Renal cortex interstitium (tissue), 11 donors: Measurements from ENCODE around the gene POFUT2. TPM values are rescaled to one million over a fixed set of nuclear protein-coding genes. Genes with fewer than 3 reads are reported as not detected.

Experiments used
- DNase-seq, 11 donors: peaks; one replicate each; pipeline ENCODE4 v3.0.0-alpha.2; 2013; ENCODE audit warnings: low read depth in 9 of 11, low spot score in 4 of 11; ENCODE audit errors: extremely low read depth in 1 of 11
- polyA plus RNA-seq, 3 donors: library from polyadenylated mRNA; unstranded; fragments of 120-200 nt; gene quantifications; one replicate each; pipeline ENCODE4 v1.2.1, GENCODE V29; 2013; ENCODE audit not compliant: insufficient read length in 3 of 3

Gene POFUT2
- polyA plus RNA-seq, 3 donors, result 31.0 to 45.0 (median 37.1) TPM

DNA sequence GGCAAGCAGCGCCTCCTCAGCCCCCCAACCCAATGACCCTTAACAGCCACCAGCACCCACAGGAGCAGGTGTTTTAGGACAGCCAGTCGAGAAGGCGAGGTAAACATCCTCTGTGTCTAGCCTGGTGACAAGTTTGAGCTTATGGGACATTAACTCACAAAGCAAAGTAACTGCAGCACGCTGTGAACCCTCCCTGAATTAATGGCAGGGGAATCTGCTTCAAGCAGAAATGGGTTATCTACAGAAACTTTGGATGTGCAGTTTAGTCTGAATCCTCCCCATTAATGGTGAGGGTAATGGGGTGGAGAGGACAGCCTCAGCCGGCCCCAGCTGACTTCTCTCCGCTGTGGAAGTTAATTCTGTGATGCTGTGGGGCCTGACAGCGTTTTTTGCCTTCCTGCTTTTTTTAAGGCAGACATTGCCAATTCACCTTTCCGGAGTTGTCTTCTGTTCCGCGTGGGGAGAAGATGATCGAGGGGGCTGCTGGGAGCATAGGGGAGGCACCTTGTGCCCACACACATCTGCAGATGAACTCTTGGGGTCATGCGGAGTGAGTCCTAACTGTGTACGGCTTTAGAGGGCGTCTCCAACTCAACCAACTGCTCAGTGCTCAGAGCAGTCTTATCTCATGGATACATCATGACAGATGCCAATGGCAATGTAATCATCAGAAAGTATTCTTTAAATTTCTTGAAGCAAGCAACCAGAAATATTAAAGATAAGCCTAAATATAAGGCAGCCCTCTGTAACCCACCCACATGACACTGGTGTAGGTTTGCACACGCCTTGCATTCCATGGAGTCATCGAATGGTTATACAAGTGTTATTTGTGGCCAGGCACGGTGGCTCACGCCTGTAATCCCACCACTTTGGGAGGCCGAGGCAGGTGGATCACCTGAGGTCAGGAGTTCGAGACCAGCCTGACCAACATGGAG is 41.0 kb downstream of the POFUT2 start:
- no peak for DNase-seq

DNA sequence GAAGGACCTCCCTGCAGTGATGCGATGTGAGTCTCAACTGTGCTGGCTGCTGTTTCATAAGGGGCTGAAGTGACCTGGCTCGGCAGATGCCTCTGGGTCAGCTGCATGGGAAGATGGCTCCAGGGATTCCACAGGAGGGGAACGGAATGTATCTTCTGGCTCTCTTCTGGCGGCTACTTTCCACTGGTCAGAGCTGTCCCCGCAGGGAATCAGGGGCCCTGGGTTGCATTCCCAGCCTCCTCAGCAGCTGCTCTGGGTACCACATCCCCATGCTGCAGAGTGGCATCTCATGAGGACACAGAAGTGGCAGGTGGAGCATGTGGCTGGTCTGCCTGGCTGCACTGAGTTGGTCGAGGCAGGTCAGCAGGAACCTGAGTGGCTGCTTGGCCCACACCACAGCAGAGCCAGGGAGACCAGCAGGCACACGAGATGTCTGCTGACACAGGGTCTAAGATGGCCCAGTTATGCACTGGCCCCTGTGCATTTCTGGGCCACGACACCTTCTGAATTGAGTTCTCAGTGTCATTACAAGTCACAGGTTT is 42.8 kb downstream of the POFUT2 start:
- DNase-seq, result no peak

DNA sequence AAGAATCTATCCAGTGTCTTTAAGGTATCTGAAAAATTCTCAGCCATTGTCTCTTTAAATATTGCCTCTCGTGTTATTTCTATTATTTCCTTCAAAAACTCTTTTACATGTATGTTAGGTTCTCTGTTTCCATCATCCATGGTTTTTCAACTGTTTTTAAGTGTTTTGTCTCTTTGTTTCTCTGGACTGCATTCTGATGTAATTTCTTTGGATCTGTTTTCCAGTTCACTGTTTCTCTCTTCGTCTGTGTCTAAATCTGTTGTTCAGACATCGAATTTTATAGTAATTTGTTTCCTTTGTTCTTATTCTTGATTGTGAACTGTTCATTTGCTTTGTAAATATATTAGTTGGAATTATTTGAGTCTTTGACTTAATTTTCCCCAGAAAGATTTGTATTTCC is 44.1 kb downstream of the POFUT2 start:
- no peak for DNase-seq

DNA sequence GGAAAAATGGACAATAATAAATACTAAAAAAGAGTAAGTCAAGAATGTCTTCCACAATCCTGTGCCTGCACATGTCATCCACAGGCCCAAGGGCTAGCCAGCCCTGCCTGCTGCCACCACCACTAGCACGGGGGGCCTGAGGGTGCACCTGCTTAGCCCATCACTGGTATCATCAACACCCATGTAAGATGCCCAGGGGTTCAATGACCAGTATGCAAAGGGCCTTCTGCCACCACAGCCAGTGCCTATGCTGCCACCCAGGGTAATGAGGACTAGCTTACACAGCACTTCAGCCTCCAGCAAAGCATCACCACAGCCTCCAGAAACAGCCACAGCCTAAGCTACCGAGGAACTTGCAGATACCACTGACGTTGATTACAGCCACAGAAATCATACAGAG is 46.3 kb downstream of the POFUT2 start:
- no peak for DNase-seq

DNA sequence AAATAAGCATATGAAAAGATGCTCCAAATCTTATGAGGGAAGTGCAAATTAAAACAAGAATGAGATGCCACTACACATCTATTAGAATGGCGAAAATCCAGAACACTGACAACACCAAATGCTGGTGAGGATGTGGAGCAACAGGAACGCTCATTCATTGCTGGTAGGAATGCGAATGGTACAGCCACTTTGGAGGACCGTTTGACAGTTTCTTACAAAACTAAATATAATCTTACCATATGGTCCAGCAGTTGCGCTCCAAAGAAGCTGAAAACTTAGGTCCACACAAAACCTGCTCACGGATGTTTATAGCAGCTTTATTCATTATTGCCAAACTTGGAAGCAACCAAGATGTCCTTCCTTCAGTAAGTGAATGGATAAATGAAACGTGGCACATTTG is 50.3 kb downstream of the POFUT2 start:
- no peak for DNase-seq

DNA sequence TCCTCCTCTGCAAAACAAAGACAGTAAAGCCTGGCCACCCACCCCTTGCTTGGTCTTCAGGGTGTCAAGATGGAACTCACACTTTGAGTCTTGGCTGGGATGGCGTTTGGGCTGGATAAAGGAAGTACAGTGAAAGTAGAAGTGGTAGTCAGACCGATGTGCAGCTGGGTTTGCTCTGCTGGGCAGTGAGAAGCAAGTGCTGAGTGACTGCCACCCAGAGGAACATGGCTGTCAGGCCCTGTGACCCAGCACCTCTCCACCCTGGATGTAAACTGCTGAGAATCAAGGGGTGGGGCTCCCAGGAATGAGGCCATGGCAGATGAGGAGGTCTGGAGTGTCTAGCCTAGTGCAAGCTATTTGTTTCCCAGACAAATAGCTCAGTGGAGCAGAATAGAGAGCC is 51.2 kb downstream of the POFUT2 start:
- no peak for DNase-seq

DNA sequence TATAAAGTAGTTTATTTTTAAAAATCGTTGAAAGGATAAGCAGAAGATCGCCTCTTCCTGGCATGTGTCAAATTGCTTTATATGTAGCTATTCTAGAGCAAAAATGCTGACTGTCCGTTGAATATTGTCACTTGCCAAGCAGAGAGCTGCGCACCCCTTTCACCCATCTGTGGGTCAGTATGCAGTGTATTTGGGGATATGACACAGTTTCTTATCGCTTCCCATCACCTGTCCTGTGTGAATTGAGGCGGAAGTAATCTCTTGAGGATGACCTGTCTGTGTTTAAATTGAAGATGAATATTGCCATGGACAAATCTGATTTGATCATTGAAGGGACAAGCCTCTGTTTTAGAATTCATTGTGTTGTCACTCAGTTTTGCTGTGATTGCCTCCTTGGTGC is 52.2 kb downstream of the POFUT2 start:
- DNase-seq, result no peak

DNA sequence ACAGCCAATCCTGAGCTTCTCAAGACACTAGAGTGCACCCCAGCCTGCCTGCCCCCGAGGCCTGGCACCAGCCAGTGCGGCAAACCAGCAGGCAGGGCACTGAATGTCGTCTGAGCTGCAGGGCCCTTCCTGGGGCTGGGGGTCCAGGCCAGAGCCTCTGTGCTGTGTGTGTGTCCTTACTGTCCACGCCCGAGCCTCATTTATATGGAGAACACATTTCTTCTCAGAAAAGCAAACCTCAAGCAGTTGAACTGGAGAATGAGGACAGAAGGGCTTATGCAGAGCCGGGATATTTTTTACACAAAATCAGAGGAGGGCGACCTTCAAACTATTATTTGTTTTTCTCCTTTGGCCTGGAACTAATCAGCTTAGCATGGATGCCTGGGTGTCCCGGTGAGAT is 52.7 kb downstream of the POFUT2 start:
- DNase-seq, result no peak

DNA sequence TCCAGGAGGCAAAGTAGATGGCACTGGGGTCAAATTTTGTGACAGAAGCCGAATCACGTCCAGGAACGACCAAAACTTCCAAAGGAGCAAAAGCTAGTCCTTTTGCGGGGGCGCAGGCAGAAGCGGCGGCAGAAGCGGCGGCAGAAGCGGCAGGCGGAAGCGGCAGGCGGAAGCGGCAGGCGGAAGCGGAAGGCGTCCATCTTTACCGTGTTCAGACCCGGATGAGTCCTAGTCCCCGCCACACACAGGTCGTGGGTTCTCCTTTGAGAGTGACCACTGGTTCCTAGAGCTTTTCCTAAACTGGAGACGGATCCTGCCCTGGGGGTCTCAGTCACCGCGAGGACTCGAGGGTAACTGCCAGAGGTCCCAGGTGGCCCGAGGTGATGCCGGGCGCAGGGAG is 53.6 kb downstream of the POFUT2 start:
- DNase-seq, result no peak

DNA sequence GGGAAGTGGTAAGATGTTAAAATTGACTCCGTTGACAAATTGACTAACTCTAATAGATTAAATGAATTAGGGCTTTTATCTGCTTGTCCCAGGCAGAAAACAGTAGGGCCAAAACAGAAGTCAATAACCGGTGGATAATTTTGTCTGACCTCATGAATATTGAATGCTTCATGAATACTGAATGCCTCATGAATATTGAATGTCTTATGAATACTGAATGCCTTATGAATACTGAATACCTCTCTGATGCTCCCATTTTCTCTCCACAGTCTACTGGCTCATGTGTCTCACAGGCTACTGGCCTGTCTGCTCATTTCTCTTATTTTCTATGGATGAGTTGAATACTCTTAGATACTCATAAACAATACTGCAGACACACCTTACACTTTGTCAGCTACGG is 56.0 kb downstream of the POFUT2 start:
- DNase-seq, result no peak

DNA sequence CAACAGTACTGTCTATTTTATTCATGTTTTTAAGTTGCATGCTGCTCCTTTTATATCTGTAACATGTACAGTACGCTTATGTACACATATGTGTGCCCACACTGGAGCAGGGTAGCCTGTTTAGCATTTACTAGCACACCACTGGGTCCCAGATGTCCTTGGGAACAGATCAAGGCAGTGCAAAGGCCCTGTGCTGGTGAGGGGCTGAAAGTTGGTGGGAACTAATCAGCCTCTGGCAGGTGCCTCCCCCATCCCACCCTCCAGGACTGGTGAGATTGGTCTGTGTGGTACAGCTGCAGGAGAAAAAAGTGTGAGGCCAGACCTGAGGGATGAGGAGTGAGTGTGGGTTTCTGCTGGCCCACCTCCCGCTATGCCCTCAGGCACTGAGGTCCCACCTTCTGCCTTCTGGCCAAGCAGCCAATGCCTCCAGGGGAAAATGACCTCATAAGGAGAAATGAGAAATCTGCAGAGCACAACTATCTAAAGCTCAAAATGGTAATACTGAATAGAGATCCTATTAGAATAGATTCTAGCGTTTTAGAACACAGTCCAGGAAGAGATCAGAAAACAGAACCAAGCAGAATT is 58.9 kb downstream of the POFUT2 start:
- DNase-seq, result no peak

DNA sequence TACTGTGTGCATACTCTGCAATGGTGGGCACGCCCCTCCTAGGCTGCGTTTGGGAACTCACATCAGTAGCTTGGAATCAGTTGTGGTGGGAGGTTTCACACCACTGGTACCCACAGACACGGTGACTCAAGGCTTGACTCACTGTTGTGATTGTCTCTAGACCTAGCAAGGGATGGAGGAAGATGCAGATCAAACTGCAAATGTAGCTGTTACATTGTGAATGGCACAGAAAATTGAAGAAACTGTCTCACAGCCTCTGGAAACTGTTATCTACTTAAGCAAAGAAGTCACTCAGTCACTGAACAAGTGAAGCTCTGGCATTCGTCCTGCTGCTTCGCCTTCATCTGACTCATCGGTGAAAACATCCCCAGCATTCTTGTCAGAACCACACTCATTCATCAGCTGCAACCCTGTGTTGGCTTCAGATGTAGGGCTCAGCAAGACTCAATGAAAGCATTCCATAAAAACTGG is 59.5 kb downstream of the POFUT2 start:
- no peak for DNase-seq

DNA sequence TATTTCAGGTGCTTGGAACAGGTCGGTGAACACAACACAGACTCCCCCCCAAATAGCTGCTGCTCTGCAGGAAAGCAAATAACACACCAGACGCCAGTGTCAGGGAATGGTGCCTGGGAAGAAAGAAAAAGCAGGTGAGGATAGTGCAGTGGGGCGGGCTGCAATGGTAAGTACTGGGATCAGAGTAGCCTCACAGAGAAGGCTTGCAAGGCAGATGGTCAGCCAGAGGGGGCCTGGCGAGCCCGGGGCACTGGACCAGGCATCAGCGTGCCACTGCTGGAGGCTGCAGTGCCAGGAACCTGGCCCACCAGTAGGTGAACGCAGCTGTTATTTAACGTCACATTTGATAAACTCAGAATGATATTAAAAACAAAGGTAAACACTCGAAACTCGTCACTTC is 60.0 kb downstream of the POFUT2 start:
- DNase-seq, result no peak

DNA sequence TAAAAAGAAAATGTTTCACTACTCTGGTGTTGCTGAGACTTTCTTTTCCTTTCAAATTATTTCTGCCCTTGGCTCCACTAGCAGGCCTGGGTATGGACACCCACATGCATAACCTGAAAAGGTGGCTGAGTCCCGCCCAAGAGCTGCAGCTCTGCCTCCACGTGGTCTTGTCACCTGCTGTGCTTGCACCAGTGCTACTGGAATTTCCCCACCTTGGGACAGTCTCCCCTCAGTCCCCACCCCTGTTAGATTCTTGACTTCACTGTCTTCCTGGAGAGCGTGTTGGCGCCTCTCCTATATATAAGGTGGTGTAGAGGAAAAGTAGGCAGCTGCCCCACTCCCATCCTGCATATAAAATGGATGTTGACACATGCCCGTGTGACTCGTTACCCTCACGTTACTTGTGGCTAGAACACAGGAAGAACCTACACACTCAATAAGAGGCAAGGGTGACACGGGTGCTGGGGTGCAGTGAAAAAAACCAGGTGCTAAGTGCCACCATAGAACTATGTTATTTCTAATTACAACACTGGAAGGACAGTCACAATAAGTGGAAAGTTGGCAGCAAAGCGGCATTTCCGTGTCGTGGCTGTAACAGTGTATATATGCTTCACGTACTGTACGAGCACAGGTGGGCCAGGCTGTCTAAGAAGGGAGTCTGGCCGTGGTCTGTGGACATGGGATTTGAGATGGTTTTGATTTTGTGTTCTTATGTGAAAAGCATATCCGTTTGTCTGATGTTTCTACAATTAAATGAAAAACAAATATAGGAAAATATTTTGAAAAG is 61.0 kb downstream of the POFUT2 start:
- DNase-seq, result no peak

DNA sequence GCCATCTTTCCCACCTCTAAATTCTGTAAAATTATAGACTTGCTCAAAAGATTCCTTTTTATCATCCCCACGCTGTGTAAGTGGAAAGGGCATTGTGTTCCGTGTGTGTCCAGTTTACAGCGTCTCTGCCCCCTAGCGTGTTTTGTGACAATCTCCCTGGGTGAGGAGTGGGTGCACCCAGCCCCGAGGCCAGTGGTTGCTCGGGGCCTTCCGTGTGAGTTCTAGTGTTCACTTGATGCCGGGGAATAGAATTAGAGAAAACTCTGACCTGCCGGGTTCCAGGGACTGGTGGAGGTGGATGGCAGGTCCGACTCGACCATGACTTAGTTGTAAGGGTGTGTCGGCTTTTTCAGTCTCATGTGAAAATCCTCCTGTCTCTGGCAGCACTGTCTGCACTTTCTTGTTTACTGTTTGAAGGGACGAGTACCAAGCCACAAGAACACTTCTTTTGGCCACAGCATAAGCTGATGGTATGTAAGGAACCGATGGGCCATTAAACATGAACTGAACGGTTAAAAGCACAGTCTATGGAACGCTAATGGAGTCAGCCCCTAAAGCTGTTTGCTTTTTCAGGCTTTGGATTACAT is 61.9 kb downstream of the POFUT2 start:
- DNase-seq, result no peak

DNA sequence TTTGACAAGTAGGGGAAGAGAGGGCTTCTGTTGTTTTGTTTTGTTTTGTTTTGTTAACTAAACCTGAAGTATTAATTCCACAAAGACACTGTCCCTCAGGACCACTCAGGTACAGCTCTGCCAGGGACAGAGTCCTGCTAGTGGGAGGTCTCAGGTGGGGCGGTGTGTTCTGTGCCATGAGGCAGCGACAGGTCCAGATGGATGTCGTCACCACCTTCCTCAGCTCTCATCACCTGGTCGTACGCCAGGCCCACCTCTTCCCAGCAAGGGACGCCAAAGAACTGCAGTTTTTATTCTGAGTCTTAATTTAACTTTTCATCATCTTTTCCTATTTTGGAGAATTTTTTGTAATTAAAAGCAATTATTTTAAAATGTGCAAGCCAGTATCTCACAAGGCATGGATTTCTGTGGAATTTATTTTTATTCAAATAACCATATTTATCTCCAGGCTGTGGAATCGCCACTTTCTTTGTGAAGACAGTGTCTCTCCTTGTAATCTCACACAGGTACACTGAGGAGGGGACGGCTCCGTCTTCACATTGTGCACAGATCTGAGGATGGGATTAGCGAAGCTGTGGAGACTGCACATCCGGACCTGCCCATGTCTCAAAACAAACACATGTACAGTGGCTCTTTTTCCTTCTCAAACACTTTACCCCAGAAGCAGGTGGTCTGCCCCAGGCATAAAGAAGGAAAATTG is 62.5 kb downstream of the POFUT2 start:
- no peak for DNase-seq

DNA sequence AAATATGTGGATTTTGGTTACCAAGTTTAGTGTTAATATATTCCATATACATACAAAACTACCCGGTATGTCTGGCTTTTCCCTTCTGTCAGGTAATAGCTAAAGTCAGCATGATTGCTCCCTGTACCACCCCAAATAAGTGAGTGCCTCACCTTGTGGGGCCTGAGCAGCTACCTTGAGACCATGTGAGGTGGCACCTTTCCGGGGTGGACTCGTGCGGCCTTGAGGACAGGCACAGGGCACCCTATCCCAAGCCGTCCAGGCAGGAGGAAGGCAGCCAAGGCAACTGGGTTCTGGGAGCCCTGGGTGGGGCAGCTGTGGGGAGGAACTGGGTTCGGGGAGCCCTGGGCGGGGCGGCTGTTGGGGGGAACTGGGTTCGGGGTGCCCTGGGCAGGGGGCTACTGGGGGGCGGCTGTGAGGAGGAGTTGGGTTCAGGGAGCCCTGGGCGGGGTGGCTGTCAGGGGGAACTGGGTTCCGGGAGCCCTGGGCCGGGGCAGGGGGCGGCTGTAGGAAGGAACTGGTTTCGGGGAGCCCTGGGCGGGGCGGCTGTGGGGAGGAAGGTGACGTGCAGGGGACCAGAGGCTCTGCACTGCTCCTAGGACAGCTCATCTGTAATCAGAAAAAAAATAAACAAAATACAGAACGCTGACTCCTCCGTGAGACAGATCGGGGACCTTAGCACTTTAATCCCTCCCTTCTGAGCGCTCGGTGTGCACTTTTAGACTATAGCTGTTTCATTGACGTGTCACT is 63.3 kb downstream of the POFUT2 start:
- DNase-seq, result no peak
